ENCODE data around the gene ARHGEF19. TPM values are rescaled to one million over a fixed set of nuclear protein-coding genes. Genes with fewer than 3 reads are reported as not detected.
A peak's percentile ranks its signal among the peaks of the same experiment; 100 is the strongest.
"Not testable (repeated sequence)": the region's sequence is repeated elsewhere in the genome, so short reads cannot be mapped to it uniquely, and the experiment has no call there.

ARHGEF19 gene
- total and polyA plus RNA-seq, 2 donors from 2014 or later, result 3.5 to 8.2 TPM

GRCh38 chr1:16198444-16199156 lies 13.9 kb downstream of the ARHGEF19 start:
- intact Hi-C loops (cut with DNase I), result no loop called here
- DNase-seq (peak in 1 of 5 donors; percentile 67), FAIRE-seq (no peak)
- H3K9me3 ChIP-seq (ENCODE audit: control insufficient read depth in 2 of 3, insufficient read depth in 1 of 3, low read length in 3 of 3), result no peaks in the 10 kb centered on the region
- H3K4me3 ChIP-seq (ENCODE audit: low read length in 3 of 3), result no peak overlapping the region
- H3K4me1 ChIP-seq (ENCODE audit: control insufficient read depth in 2 of 3, insufficient read depth in 2 of 3, low read depth in 1 of 3, low read length in 3 of 3), result no peaks in the 10 kb centered on the region
- H3K27ac ChIP-seq (ENCODE audit: low read depth in 2 of 2, low read length in 2 of 2), result no peak overlapping the region
- TF ChIP-seq CTCF (IDR thresholded peaks at IDR 0.05; ENCODE audit: borderline replicate concordance, extremely low read depth, insufficient read depth), result no peak
- no peaks in the 10 kb centered on the region for H3K27me3 ChIP-seq (ENCODE audit: control insufficient read depth, insufficient read depth, low read length)
- no peak overlapping the region for H3K9ac ChIP-seq (ENCODE audit: low read length in 3 of 3)
- H3K36me3 ChIP-seq (ENCODE audit: control insufficient read depth in 2 of 3, insufficient read depth in 3 of 3, low read length in 3 of 3), result no peaks in the 10 kb centered on the region

GRCh38 chr1:16196874-16197273 lies 15.6 kb downstream of the ARHGEF19 start:
- DNase-seq (no peak), FAIRE-seq (no peak)
- no peak for TF ChIP-seq CTCF (IDR thresholded peaks at IDR 0.05; ENCODE audit: borderline replicate concordance, extremely low read depth, insufficient read depth)
- intact Hi-C loops (cut with DNase I), result no loop called here
- H3K27ac ChIP-seq (ENCODE audit: low read depth in 2 of 2, low read length in 2 of 2), result no peak overlapping the region
- H3K27me3 ChIP-seq (ENCODE audit: control insufficient read depth, insufficient read depth, low read length), result no peaks in the 10 kb centered on the region
- H3K9me3 ChIP-seq (ENCODE audit: control insufficient read depth in 2 of 3, insufficient read depth in 1 of 3, low read length in 3 of 3), result no peaks in the 10 kb centered on the region
- no peaks in the 10 kb centered on the region for H3K4me1 ChIP-seq (ENCODE audit: control insufficient read depth in 2 of 3, insufficient read depth in 2 of 3, low read depth in 1 of 3, low read length in 3 of 3)
- no peaks in the 10 kb centered on the region for H3K36me3 ChIP-seq (ENCODE audit: control insufficient read depth in 2 of 3, insufficient read depth in 3 of 3, low read length in 3 of 3)
- H3K4me3 ChIP-seq (ENCODE audit: low read length in 3 of 3), result no peak overlapping the region
- no peak overlapping the region for H3K9ac ChIP-seq (ENCODE audit: low read length in 3 of 3)

- H3K9me3 ChIP-seq (ENCODE audit: control insufficient read depth in 2 of 3, insufficient read depth in 1 of 3, low read length in 3 of 3); H3K4me3 ChIP-seq (ENCODE audit: low read length in 3 of 3); H3K27ac ChIP-seq (ENCODE audit: low read depth in 2 of 2, low read length in 2 of 2); FAIRE-seq; H3K4me1 ChIP-seq (ENCODE audit: control insufficient read depth in 2 of 3, insufficient read depth in 2 of 3, low read depth in 1 of 3, low read length in 3 of 3); H3K27me3 ChIP-seq (ENCODE audit: control insufficient read depth, insufficient read depth, low read length); H3K9ac ChIP-seq (ENCODE audit: low read length in 3 of 3); H3K36me3 ChIP-seq (ENCODE audit: control insufficient read depth in 2 of 3, insufficient read depth in 3 of 3, low read length in 3 of 3); intact Hi-C loops (cut with DNase I); DNase-seq: not testable (repeated sequence)
Observed at GRCh38 chr1:16196139-16196538, 16.3 kb downstream of the ARHGEF19 start.

GRCh38 chr1:16195518-16195905 lies 16.9 kb downstream of the ARHGEF19 start:
- no peaks in the 10 kb centered on the region for H3K36me3 ChIP-seq (ENCODE audit: control insufficient read depth in 2 of 3, insufficient read depth in 3 of 3, low read length in 3 of 3)
- no peak overlapping the region for H3K9ac ChIP-seq (ENCODE audit: low read length in 3 of 3)
- H3K9me3 ChIP-seq (ENCODE audit: control insufficient read depth in 2 of 3, insufficient read depth in 1 of 3, low read length in 3 of 3), result no peaks in the 10 kb centered on the region
- intact Hi-C loops (cut with DNase I), result no loop called here
- H3K27me3 ChIP-seq (ENCODE audit: control insufficient read depth, insufficient read depth, low read length), result no peaks in the 10 kb centered on the region
- DNase-seq (no peak), FAIRE-seq (no peak)
- no peak overlapping the region for H3K27ac ChIP-seq (ENCODE audit: low read depth in 2 of 2, low read length in 2 of 2)
- H3K4me3 ChIP-seq (ENCODE audit: low read length in 3 of 3), result no peak overlapping the region
- no peak for TF ChIP-seq CTCF (IDR thresholded peaks at IDR 0.05; ENCODE audit: borderline replicate concordance, extremely low read depth, insufficient read depth)
- peaks cover 0 to 2% (median 0%) of the 10 kb centered on the region in 3 donors for H3K4me1 ChIP-seq (ENCODE audit: control insufficient read depth in 2 of 3, insufficient read depth in 2 of 3, low read depth in 1 of 3, low read length in 3 of 3)

Data from kidney (tissue), 14 donors.